ENCODE results near the gene IGSF9B. TPM values are rescaled to one million over a fixed set of nuclear protein-coding genes. Genes with fewer than 3 reads are reported as not detected.
A peak's percentile ranks its signal among the peaks of the same experiment; 100 is the strongest.

Gene IGSF9B
- polyA plus RNA-seq, 4 donors = 3.1 to 7.9 (median 6.1) TPM

- no peak for DNase-seq (ENCODE audit: low read depth in 4 of 4, low spot score in 2 of 4)
Measured at GRCh38 chr11:133985981-133986944, 29.5 kb upstream of the IGSF9B start.

DNA sequence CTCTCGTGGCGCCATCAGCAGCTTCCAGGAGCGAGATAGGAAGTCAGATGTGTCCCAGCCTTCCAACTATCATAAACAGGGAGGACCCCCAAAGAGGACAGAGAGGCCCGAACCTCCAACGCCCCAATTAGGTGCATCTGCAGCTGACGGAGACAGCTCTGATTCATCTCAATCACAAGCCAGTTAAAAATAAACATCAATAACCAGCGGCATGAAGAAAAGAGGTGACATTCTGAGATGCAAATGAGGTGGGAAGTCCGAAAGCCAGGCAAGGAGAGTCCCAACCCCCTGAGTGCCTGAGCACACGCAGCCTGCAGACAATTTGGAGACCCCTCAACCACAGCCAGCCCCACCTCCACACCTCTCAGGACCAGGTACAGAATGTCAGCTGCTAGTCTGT, 28.1 kb upstream of the IGSF9B start:
- no peak for DNase-seq (ENCODE audit: low read depth in 4 of 4, low spot score in 2 of 4)

DNA sequence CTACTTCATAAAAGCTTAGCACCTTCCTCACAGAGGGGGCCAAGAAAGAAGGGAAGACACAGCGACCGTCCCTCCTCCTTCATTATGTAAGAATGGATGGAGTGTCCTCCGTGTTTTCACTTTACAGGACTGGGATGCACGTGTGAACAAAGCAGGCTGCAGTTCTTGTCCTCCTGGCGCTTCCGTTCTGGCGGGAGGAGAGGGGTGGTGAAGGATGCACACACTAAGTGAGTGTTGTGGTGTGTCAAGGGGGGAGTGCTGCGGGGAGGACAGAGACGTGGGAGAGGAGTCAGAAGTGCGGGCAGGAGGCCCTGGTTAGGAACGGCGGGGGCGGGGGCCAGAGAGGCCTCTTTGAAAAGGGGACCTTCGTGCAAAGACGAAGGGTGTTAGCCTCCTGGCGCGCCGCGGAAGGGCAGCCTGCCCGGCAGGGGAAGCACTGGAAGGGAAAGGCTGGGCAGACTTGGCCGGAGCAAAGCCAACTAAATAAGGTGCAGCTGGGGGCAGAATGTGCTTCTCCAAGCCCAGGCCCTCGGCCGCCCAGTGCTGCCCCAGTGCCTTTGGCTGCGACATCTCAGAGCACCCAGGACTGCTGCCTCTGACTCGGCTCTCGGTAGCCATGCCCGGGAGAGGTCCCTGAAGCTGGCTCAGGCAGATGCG, 27.0 kb upstream of the IGSF9B start:
- no peak for DNase-seq (ENCODE audit: low read depth in 4 of 4, low spot score in 2 of 4)

DNA sequence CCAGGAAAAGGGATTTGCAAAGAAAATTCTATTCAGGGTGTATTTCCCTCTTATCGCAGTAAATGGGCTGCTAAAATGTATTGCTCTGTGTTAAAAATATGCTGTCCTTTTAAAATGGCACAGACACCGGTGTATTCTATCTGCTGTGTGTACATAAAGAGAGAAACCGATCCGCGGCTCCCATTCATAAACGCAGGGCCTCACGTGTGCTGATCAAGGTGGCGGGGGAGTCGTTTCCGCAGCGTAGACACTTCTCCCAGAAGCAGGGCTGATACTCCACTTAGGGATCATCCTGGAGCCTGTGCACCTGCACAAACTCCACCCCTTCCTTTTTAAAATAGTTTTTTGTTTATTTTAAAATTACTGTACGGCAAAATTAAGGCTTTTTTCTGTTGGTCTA, 26.1 kb upstream of the IGSF9B start:
- no peak for DNase-seq (ENCODE audit: low read depth in 4 of 4, low spot score in 2 of 4)

- no peak for DNase-seq (ENCODE audit: low read depth in 4 of 4, low spot score in 2 of 4)
Measured at GRCh38 chr11:133982151-133982550, 25.4 kb upstream of the IGSF9B start.

- DNase-seq (ENCODE audit: low read depth in 4 of 4, low spot score in 2 of 4) = no peak
Measured at GRCh38 chr11:133981156-133981555, 24.4 kb upstream of the IGSF9B start.

- DNase-seq (ENCODE audit: low read depth in 4 of 4, low spot score in 2 of 4) = no peak
Measured at GRCh38 chr11:133980665-133981064, 23.9 kb upstream of the IGSF9B start.

- no peak for DNase-seq (ENCODE audit: low read depth in 4 of 4, low spot score in 2 of 4)
Measured at GRCh38 chr11:133978794-133979193, 22.0 kb upstream of the IGSF9B start.

DNA sequence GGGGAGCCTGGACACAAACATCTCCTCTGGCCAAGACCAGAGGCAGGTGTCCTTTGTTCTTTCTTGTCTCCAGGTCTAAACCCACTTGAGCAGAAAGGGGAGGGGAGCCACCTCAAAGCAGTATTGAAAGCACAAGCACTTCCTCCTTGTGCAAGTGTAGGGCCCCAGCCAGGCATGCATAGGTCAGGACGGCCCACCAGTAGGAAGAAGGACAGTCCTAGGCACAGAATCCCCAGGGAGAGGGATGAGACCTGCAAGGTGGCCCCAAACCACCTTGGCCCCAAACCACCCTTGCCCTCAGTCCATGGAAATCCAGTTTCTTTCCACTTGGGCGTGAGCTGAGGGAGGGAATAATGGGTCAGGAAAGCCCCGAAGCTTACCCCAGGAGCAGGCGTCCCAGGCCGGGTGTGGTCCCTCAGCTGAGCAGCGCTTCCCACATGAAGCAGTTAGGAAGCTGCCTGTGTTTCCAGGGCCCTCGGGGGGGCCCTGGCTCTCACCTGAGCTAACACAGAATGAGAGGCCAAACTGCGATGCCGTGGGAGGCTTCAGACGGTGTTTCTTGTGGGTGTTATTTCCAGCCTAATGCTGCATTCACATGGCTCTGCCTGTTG, 20.4 kb upstream of the IGSF9B start:
- DNase-seq (ENCODE audit: low read depth in 4 of 4, low spot score in 2 of 4) = no peak

DNA sequence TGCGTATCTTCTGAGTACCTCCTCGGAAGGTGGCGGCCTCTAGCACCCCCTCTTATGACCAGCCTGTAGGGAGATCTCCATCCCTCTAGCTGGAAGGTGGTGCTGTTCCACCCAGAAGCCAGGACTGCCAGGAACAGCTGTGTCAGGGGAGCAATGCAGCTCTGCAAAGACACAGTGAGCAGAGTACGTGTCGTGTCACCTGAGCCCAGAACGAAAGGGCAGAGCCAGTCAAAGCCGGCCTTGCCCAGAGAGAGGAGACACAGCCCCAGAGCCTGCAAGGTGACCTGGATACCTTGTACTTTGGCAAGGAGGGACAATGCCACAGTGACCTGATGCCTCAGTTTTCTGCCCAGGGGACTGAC, 18.7 kb upstream of the IGSF9B start:
- DNase-seq (ENCODE audit: low read depth in 4 of 4, low spot score in 2 of 4) = no peak

- DNase-seq (ENCODE audit: low read depth in 4 of 4, low spot score in 2 of 4) = no peak
Measured at GRCh38 chr11:133974836-133975487, 18.2 kb upstream of the IGSF9B start.

- no peak for DNase-seq (ENCODE audit: low read depth in 4 of 4, low spot score in 2 of 4)
Measured at GRCh38 chr11:133971881-133972280, 15.1 kb upstream of the IGSF9B start.

- DNase-seq (ENCODE audit: low read depth in 4 of 4, low spot score in 2 of 4) = no peak
Measured at GRCh38 chr11:133969112-133969511, 12.3 kb upstream of the IGSF9B start.

DNA sequence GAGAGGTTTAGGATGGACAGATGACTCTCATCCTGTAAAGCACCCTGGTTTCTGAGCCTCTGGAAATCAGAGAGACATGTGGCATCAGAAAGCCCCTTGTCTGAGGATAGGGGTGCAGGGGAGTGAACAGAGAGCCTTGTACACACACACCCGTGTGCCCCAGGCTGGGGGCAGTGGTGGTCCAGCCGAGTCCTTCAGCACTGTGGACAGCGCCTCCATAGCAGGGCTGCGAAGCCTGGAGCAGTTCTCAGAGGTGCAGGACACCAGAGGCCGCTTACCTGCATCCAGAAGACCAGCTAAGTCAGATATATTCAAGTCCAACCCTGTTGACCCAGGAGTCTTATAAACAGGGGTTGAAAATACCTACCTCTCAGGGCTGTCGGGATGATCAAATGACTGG, 11.5 kb upstream of the IGSF9B start:
- peak in 1 of 4 donors; percentile 53 for DNase-seq (ENCODE audit: low read depth in 4 of 4, low spot score in 2 of 4)

GRCh38 chr11:133967599-133968238, 11.0 kb upstream of the IGSF9B start:
- no peak for DNase-seq (ENCODE audit: low read depth in 4 of 4, low spot score in 2 of 4)

GRCh38 chr11:133966921-133967598, 10.3 kb upstream of the IGSF9B start:
- DNase-seq (ENCODE audit: low read depth in 4 of 4, low spot score in 2 of 4) = no peak

DNA sequence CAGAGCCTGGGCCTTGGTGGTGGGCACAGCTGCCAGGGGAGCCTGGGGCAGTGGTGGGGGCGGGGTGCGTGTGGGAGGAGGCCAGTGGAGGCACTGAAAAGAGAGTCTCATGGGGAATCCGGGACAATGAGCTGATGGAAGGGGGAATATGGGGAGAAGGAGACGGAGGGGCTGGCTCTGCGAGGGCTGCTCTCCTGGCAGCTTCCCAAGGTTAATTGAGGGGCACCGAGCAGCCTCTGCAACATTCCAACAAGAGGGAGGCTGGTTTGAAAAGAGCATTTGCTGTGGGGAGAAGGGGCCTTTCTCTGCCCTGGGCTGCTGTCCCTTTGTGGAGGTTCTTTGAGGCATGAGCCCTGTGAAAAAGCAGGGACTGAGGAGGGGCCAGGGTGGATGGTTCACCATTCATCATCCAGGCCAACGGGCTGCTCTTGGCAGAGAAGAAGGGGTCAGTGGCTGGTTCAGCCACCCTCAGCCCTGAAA, 9.4 kb upstream of the IGSF9B start:
- no peak for DNase-seq (ENCODE audit: low read depth in 4 of 4, low spot score in 2 of 4)

GRCh38 chr11:133965031-133965601, 8.3 kb upstream of the IGSF9B start:
- DNase-seq (ENCODE audit: low read depth in 4 of 4, low spot score in 2 of 4) = no peak

DNA sequence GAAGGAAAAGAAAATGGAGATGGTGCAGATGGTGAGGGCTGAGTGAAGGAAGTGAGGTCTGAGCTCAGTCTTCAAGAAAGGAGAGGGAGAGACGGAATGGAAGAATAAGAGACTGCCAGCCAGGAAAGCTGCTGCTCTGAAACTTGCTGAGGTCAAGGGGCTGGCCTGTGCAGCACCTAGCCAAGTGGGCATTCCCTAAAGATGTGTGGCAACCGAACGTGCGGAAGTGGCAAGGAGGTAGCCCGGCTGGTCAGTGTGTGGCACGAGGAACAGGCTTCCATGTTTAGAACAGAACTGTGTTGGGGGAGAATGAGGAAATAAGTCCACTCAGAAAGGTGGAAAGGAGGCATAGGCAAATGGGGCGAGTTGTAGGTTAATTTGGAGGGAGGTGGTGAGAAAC, 7.6 kb upstream of the IGSF9B start:
- no peak for DNase-seq (ENCODE audit: low read depth in 4 of 4, low spot score in 2 of 4)

- DNase-seq (ENCODE audit: low read depth in 4 of 4, low spot score in 2 of 4) = no peak
Measured at GRCh38 chr11:133961890-133962289, 5.1 kb upstream of the IGSF9B start.
